Measurements from ENCODE around the gene SMO. TPM values are rescaled to one million over a fixed set of nuclear protein-coding genes. Genes with fewer than 3 reads are reported as not detected.

Gene SMO
- total RNA-seq, 1 experiment from 2014 or later: not detected

DNA sequence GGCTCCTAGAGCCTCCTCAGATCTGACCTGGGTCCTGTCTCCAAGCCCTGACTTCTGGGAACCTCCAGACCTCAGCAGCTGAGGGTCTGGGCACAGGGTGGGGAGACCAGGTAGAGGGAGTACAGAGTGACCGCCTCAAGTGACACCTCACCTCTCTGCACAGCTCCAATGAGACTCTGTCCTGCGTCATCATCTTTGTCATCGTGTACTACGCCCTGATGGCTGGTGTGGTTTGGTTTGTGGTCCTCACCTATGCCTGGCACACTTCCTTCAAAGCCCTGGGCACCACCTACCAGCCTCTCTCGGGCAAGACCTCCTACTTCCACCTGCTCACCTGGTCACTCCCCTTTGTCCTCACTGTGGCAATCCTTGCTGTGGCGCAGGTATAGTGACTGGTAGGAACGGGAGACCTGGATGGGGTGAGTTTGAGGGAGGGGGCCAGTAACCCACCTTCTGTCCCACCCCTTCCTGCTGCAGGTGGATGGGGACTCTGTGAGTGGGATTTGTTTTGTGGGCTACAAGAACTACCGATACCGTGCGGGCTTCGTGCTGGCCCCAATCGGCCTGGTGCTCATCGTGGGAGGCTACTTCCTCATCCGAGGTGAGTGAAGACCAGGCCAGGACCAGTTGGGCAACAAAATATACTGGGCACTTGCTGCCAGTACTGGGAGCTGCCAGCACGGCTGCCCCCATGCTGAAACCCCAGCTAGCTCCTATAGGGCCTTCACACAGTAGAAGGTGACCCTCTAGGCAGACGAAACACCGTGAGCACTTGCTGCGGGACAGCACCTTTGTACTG is 17.8 kb downstream of the SMO start:
- H3K36me3 Mint-ChIP-seq (ENCODE audit: insufficient read depth, unreplicated experiment): no peaks in the 10 kb centered on the region
- no peak overlapping the region for H3K4me3 Mint-ChIP-seq (ENCODE audit: unreplicated experiment)
- ChIA-PET POLR2A (no interaction called here), CTCF (interaction anchor here (0.6 to 4.2 kb wide), 4 partner anchors 13 to 744 kb away, joined by 3 to 27 read pairs (median 6); no protein-coding TSS in a partner anchor)
- H3K4me1 Mint-ChIP-seq (ENCODE audit: insufficient read depth, unreplicated experiment): no peaks in the 10 kb centered on the region
- DNase-seq (ENCODE audit: unreplicated experiment): no peak
- no peak overlapping the region for H3K27ac Mint-ChIP-seq (ENCODE audit: low read depth, unreplicated experiment)
- intact Hi-C loops (cut with micrococcal nuclease): no loop called here
- BruUV-seq (replicated peaks): no TSS peak
- TF ChIP-seq, protein P1, sequence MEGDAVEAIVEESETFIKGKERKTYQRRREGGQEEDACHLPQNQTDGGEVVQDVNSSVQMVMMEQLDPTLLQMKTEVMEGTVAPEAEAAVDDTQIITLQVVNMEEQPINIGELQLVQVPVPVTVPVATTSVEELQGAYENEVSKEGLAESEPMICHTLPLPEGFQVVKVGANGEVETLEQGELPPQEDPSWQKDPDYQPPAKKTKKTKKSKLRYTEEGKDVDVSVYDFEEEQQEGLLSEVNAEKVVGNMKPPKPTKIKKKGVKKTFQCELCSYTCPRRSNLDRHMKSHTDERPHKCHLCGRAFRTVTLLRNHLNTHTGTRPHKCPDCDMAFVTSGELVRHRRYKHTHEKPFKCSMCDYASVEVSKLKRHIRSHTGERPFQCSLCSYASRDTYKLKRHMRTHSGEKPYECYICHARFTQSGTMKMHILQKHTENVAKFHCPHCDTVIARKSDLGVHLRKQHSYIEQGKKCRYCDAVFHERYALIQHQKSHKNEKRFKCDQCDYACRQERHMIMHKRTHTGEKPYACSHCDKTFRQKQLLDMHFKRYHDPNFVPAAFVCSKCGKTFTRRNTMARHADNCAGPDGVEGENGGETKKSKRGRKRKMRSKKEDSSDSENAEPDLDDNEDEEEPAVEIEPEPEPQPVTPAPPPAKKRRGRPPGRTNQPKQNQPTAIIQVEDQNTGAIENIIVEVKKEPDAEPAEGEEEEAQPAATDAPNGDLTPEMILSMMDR (IDR thresholded peaks at IDR 0.05; ENCODE audit: unreplicated experiment): no peak
- no peaks in the 10 kb centered on the region for H3K9me3 Mint-ChIP-seq (ENCODE audit: unreplicated experiment)
- peaks cover 35% of the 10 kb centered on the region for H3K27me3 Mint-ChIP-seq (ENCODE audit: insufficient read depth, unreplicated experiment)

DNA sequence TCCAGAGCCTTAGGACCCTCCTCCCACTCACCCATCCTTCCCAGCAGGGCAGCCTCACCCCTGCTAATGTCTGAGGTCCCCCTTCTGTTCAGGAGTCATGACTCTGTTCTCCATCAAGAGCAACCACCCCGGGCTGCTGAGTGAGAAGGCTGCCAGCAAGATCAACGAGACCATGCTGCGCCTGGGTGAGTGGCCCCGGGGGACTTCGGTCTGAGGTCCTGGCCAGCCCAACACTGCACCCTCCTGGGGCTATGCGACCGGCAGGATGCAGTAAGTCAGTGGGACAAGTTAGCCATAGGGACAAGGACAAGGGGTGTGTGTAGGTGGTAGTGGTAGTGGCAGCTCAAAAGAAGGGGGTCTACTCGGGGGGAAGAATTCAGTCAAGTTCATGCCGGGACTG is 20.2 kb downstream of the SMO start:
- CTCF ChIA-PET: interaction anchor here (0.6 to 5.1 kb wide), 6 partner anchors 9 to 434 kb away, joined by 3 to 72 read pairs (median 6); no protein-coding TSS in a partner anchor
- no TSS peak for BruUV-seq (replicated peaks)
- no peak overlapping the region for H3K27ac Mint-ChIP-seq (ENCODE audit: low read depth, unreplicated experiment)

GRCh38 chr7:129209067-129209926 is 20.9 kb downstream of the SMO start:
- no peaks in the 10 kb centered on the region for H3K4me1 Mint-ChIP-seq (ENCODE audit: insufficient read depth, unreplicated experiment)
- ChIA-PET CTCF (interaction anchor here (0.7 to 5.1 kb wide), 10 partner anchors 9 to 188 kb away, joined by 3 to 72 read pairs (median 4); no protein-coding TSS in a partner anchor), POLR2A (no interaction called here)
- H3K27me3 Mint-ChIP-seq (ENCODE audit: insufficient read depth, unreplicated experiment): peaks cover 21% of the 10 kb centered on the region
- H3K36me3 Mint-ChIP-seq (ENCODE audit: insufficient read depth, unreplicated experiment): no peaks in the 10 kb centered on the region
- no peak overlapping the region for H3K27ac Mint-ChIP-seq (ENCODE audit: low read depth, unreplicated experiment)
- H3K4me3 Mint-ChIP-seq (ENCODE audit: unreplicated experiment): no peak overlapping the region
- intact Hi-C loops (cut with micrococcal nuclease): no loop called here
- TF ChIP-seq, protein P1 (IDR thresholded peaks at IDR 0.05; ENCODE audit: unreplicated experiment): no peak
- no peak for DNase-seq (ENCODE audit: unreplicated experiment)
- no TSS peak for BruUV-seq (replicated peaks)
- no peaks in the 10 kb centered on the region for H3K9me3 Mint-ChIP-seq (ENCODE audit: unreplicated experiment)

More for the DNA sequence above, 20.2 kb downstream of the SMO start:
- no peak for DNase-seq (ENCODE audit: unreplicated experiment)
- no peaks in the 10 kb centered on the region for H3K36me3 Mint-ChIP-seq (ENCODE audit: insufficient read depth, unreplicated experiment)
- H3K4me3 Mint-ChIP-seq (ENCODE audit: unreplicated experiment): no peak overlapping the region
- POLR2A ChIA-PET: no interaction called here
- TF ChIP-seq, protein P1 (IDR thresholded peaks at IDR 0.05; ENCODE audit: unreplicated experiment): no peak
- H3K27me3 Mint-ChIP-seq (ENCODE audit: insufficient read depth, unreplicated experiment): peaks cover 21% of the 10 kb centered on the region
- H3K4me1 Mint-ChIP-seq (ENCODE audit: insufficient read depth, unreplicated experiment): no peaks in the 10 kb centered on the region
- H3K9me3 Mint-ChIP-seq (ENCODE audit: unreplicated experiment): no peaks in the 10 kb centered on the region
- intact Hi-C loops (cut with micrococcal nuclease): no loop called here
